Thyroid gland (tissue), 4 donors: ENCODE results near the gene ABCG2.

Source experiments
- POLR2A ChIP-seq, 2 donors: fragments of 450-650 bp; IDR thresholded peaks; one replicate each; pipeline ENCODE4 v1.6.1; 2017; ENCODE audit warnings: antibody characterized with exemption in 2 of 2, mild to moderate bottlenecking in 2 of 2, moderate library complexity in 1 of 2
- TF ChIP-seq, protein P1 (sequence below), 6 experiments: fragments of 200-600 bp in 3 of 6; fragments of 450-650 bp in 3 of 6; sonication (generic) in 3 of 6; IDR thresholded peaks; one replicate each; pipeline ENCODE4 v1.5.1; 2016 to 2019; ENCODE audit warnings: antibody characterized with exemption in 6 of 6, mild to moderate bottlenecking in 2 of 6, inconsistent platforms in 1 of 6, moderate library complexity in 1 of 6

DNA sequence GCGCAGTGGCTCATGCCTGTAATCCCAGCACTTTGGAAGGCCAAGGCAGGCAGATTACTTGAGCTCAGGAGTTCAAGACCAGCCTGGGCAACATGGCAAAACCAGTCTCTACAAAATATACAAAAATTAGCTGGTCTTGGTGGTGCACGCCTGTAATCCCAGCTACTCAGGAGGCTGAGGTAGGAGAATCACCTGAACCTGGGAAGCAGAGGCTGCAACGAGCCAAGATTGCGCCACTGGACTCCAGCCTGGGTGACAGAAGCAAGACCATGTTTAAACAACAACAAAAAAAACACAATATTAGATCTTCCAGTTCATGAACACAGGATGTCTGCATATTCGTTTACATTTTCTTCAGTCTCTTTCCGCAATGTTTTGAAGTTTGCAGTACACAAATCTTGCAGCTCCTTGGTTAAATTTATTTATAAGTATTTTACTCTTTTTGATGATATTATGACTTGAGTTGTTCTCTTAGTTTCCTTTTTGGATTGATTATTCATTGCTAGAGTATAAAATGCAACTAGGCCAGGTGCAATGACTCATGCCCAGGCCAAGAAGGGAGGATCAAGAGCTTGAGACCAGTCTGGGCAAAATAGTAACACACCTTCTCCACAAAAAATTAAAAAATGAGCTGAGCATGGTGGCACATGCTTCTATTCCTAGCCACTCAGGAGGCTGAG is 30.4 kb upstream of the ABCG2 start:
- TF ChIP-seq, protein P1, sequence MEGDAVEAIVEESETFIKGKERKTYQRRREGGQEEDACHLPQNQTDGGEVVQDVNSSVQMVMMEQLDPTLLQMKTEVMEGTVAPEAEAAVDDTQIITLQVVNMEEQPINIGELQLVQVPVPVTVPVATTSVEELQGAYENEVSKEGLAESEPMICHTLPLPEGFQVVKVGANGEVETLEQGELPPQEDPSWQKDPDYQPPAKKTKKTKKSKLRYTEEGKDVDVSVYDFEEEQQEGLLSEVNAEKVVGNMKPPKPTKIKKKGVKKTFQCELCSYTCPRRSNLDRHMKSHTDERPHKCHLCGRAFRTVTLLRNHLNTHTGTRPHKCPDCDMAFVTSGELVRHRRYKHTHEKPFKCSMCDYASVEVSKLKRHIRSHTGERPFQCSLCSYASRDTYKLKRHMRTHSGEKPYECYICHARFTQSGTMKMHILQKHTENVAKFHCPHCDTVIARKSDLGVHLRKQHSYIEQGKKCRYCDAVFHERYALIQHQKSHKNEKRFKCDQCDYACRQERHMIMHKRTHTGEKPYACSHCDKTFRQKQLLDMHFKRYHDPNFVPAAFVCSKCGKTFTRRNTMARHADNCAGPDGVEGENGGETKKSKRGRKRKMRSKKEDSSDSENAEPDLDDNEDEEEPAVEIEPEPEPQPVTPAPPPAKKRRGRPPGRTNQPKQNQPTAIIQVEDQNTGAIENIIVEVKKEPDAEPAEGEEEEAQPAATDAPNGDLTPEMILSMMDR (IDR thresholded peaks at IDR 0.05), result no peak
- TF ChIP-seq POLR2A (IDR thresholded peaks at IDR 0.05), result no peak
